ENCODE measurements around the gene BACH2. TPM values are rescaled to one million over a fixed set of nuclear protein-coding genes. Genes with fewer than 3 reads are reported as not detected.

Gene BACH2
- polyA plus RNA-seq, 1 donor from 2014 or later = 45.5 TPM

DNA sequence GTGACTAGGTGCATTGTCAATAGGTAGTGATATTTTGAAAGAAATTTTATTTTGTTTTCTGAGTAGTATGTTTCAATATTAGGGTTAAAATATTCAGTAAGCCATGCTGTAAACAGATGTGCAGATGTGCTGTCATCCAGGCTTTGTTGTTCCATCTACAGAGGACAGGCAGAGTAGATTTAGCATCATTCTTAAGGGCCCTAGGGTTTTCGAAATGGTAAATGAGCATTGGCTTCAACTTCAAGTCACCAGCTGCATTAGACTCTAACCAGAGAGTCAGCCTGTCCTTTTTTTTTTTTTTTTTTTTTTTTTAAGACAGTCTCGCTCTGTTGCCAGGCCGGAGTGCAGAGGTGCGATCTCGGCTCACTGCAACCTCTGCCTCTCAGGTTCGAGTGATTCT lies 27.1 kb upstream of the BACH2 start:
- H3K9me2 ChIP-seq (ENCODE audit: insufficient read depth, low read length) = no peaks in the 10 kb centered on the region
- no peak overlapping the region for H2AFZ ChIP-seq (ENCODE audit: low read depth, low read length)
- no peaks in the 10 kb centered on the region for H3K79me2 ChIP-seq (replicated peaks; ENCODE audit: insufficient read depth, low read length)
- H3K27me3 ChIP-seq (ENCODE audit: insufficient read depth, low read depth, low read length) = no peaks in the 10 kb centered on the region
- no peak overlapping the region for H3K4me2 ChIP-seq (ENCODE audit: low read length)
- no peak overlapping the region for H3K4me3 ChIP-seq (ENCODE audit: low read length)
- no peak overlapping the region for H3K9ac ChIP-seq (ENCODE audit: low read length)
- TF ChIP-seq, protein P1, sequence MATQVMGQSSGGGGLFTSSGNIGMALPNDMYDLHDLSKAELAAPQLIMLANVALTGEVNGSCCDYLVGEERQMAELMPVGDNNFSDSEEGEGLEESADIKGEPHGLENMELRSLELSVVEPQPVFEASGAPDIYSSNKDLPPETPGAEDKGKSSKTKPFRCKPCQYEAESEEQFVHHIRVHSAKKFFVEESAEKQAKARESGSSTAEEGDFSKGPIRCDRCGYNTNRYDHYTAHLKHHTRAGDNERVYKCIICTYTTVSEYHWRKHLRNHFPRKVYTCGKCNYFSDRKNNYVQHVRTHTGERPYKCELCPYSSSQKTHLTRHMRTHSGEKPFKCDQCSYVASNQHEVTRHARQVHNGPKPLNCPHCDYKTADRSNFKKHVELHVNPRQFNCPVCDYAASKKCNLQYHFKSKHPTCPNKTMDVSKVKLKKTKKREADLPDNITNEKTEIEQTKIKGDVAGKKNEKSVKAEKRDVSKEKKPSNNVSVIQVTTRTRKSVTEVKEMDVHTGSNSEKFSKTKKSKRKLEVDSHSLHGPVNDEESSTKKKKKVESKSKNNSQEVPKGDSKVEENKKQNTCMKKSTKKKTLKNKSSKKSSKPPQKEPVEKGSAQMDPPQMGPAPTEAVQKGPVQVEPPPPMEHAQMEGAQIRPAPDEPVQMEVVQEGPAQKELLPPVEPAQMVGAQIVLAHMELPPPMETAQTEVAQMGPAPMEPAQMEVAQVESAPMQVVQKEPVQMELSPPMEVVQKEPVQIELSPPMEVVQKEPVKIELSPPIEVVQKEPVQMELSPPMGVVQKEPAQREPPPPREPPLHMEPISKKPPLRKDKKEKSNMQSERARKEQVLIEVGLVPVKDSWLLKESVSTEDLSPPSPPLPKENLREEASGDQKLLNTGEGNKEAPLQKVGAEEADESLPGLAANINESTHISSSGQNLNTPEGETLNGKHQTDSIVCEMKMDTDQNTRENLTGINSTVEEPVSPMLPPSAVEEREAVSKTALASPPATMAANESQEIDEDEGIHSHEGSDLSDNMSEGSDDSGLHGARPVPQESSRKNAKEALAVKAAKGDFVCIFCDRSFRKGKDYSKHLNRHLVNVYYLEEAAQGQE (IDR thresholded peaks at IDR 0.05; ENCODE audit: borderline replicate concordance) = no peak
- TF ChIP-seq RAD21 (conservative IDR thresholded peaks at IDR 0.05) (no peak), EP300 (conservative IDR thresholded peaks at IDR 0.05; ENCODE audit: poor library complexity, severe bottlenecking) (no peak), MXI1 (conservative IDR thresholded peaks at IDR 0.05; ENCODE audit: poor library complexity, severe bottlenecking) (no peak), EZH2 (IDR thresholded peaks at IDR 0.05; ENCODE audit: borderline replicate concordance, insufficient read depth, low read length, poor library complexity, severe bottlenecking) (no peak), POLR2AphosphoS5 (IDR thresholded peaks at IDR 0.05) (no peak), SMC3 (conservative IDR thresholded peaks at IDR 0.05; ENCODE audit: poor library complexity) (no peak), TAF1 (IDR thresholded peaks at IDR 0.05; ENCODE audit: low read depth) (no peak)
- TF ChIP-seq, protein P2, sequence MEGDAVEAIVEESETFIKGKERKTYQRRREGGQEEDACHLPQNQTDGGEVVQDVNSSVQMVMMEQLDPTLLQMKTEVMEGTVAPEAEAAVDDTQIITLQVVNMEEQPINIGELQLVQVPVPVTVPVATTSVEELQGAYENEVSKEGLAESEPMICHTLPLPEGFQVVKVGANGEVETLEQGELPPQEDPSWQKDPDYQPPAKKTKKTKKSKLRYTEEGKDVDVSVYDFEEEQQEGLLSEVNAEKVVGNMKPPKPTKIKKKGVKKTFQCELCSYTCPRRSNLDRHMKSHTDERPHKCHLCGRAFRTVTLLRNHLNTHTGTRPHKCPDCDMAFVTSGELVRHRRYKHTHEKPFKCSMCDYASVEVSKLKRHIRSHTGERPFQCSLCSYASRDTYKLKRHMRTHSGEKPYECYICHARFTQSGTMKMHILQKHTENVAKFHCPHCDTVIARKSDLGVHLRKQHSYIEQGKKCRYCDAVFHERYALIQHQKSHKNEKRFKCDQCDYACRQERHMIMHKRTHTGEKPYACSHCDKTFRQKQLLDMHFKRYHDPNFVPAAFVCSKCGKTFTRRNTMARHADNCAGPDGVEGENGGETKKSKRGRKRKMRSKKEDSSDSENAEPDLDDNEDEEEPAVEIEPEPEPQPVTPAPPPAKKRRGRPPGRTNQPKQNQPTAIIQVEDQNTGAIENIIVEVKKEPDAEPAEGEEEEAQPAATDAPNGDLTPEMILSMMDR (IDR thresholded peaks at IDR 0.05; ENCODE audit: poor library complexity, severe bottlenecking) = no peak
- no peaks in the 10 kb centered on the region for H4K20me1 ChIP-seq (ENCODE audit: insufficient read depth)
- H3F3A ChIP-seq (ENCODE audit: insufficient read depth, low read length, poor library complexity, severe bottlenecking) = no peaks in the 10 kb centered on the region
- no peaks in the 10 kb centered on the region for H3K36me3 ChIP-seq (ENCODE audit: insufficient read depth, low read length)
- no peaks in the 10 kb centered on the region for H3K9me3 ChIP-seq (ENCODE audit: low read length)
- no peak overlapping the region for H3K27ac ChIP-seq (ENCODE audit: low read length)

DNA sequence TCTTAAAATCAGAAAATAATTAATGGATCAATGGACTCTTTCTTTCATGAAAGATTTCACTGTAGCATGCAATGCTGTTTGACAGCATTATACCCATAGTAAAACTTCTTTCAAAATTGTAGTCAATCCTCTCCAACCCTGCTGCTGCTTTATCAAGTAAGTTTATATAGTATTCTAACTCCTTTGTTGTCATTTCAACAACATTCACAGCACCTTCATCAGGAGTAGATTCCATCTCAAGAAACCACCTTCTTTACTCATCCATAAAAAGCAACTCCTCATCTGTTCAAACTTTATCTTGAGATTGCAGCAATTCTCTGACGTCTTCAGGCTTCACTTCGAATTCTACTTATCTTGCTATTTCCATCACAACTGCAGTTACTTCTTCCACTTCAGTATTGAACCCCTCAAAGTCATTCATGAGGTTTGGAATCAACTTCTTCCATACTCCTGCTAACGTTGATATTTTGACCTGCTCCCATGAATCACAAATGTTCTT lies 26.4 kb upstream of the BACH2 start:
- H3K9ac ChIP-seq (ENCODE audit: low read length) = no peak overlapping the region
- TF ChIP-seq, protein P2 (IDR thresholded peaks at IDR 0.05; ENCODE audit: poor library complexity, severe bottlenecking) = no peak
- TF ChIP-seq, protein P1 (IDR thresholded peaks at IDR 0.05; ENCODE audit: borderline replicate concordance) = no peak
- TF ChIP-seq EZH2 (IDR thresholded peaks at IDR 0.05; ENCODE audit: borderline replicate concordance, insufficient read depth, low read length, poor library complexity, severe bottlenecking) (no peak), MXI1 (conservative IDR thresholded peaks at IDR 0.05; ENCODE audit: poor library complexity, severe bottlenecking) (no peak), EP300 (conservative IDR thresholded peaks at IDR 0.05; ENCODE audit: poor library complexity, severe bottlenecking) (no peak), SMC3 (conservative IDR thresholded peaks at IDR 0.05; ENCODE audit: poor library complexity) (no peak), TAF1 (IDR thresholded peaks at IDR 0.05; ENCODE audit: low read depth) (no peak), POLR2AphosphoS5 (IDR thresholded peaks at IDR 0.05) (no peak), RAD21 (conservative IDR thresholded peaks at IDR 0.05) (no peak)
- H3K4me2 ChIP-seq (ENCODE audit: low read length) = no peak overlapping the region
- no peaks in the 10 kb centered on the region for H3K9me2 ChIP-seq (ENCODE audit: insufficient read depth, low read length)
- H3F3A ChIP-seq (ENCODE audit: insufficient read depth, low read length, poor library complexity, severe bottlenecking) = no peaks in the 10 kb centered on the region
- H3K4me3 ChIP-seq (ENCODE audit: low read length) = no peak overlapping the region
- H3K27ac ChIP-seq (ENCODE audit: low read length) = no peak overlapping the region
- H2AFZ ChIP-seq (ENCODE audit: low read depth, low read length) = no peak overlapping the region
- H3K9me3 ChIP-seq (ENCODE audit: low read length) = no peaks in the 10 kb centered on the region
- no peaks in the 10 kb centered on the region for H4K20me1 ChIP-seq (ENCODE audit: insufficient read depth)
- H3K79me2 ChIP-seq (replicated peaks; ENCODE audit: insufficient read depth, low read length) = no peaks in the 10 kb centered on the region
- no peaks in the 10 kb centered on the region for H3K36me3 ChIP-seq (ENCODE audit: insufficient read depth, low read length)
- H3K27me3 ChIP-seq (ENCODE audit: insufficient read depth, low read depth, low read length) = no peaks in the 10 kb centered on the region
